22Rv1 (cell line): ENCODE results near the gene TLE3.

Experiments
- CTCF ChIP-seq: fragments of 450-650 bp; IDR thresholded peaks from 2 replicates; pipeline ENCODE4 v1.5.1; 2017; ENCODE audit warnings: mild to moderate bottlenecking
- ZFX ChIP-seq: fragments of 450-650 bp; IDR thresholded peaks from 2 replicates; pipeline ENCODE4 v1.6.1; 2017; ENCODE audit warnings: antibody characterized with exemption, borderline replicate concordance

- TF ChIP-seq CTCF = no peak
- TF ChIP-seq ZFX = no peak
Measured at GRCh38 chr15:70014860-70015490, 82.7 kb downstream of the TLE3 start.
